Measurements from ENCODE around the gene KCNQ1OT1. TPM values are rescaled to one million over a fixed set of nuclear protein-coding genes. Genes with fewer than 3 reads are reported as not detected.

KCNQ1OT1 gene
- total and polyA plus RNA-seq, 4 donors: 0.05 to 4.9 (median 0.61) TPM

- Histone ChIP-seq H3K9me3 (ENCODE audit: control insufficient read depth in 4 of 4, low read length in 3 of 4) (peaks cover 0 to 3% (median 0%) of the 10 kb centered on the region in 4 donors), H3K27ac (ENCODE audit: low read depth in 1 of 2, low read length in 2 of 2) (no peak overlapping the region), H3K36me3 (ENCODE audit: control insufficient read depth in 4 of 4, insufficient read depth in 3 of 4, low read depth in 1 of 4, low read length in 3 of 4) (no peaks in the 10 kb centered on the region), H3K4me1 (ENCODE audit: control insufficient read depth in 4 of 4, insufficient read depth in 4 of 4, low read length in 3 of 4) (no peaks in the 10 kb centered on the region), H3K9ac (ENCODE audit: low read depth in 1 of 2, low read length in 2 of 2) (no peak overlapping the region), H3K27me3 (ENCODE audit: control insufficient read depth in 4 of 4, insufficient read depth in 4 of 4, low read length in 3 of 4) (no peaks in the 10 kb centered on the region), H3K4me3 (ENCODE audit: low read depth in 1 of 3, low read length in 3 of 3) (no peak overlapping the region)
- no peak for TF ChIP-seq NR2F2 (IDR thresholded peaks at IDR 0.05)
- TF ChIP-seq EGR1 (IDR thresholded peaks at IDR 0.05; ENCODE audit: low read depth in 2 of 2): no peak
- TF ChIP-seq TAF1 (conservative IDR thresholded peaks at IDR 0.05): no peak
- no peak for TF ChIP-seq YY1 (IDR thresholded peaks at IDR 0.05)
- no peak for TF ChIP-seq HNF4G (IDR thresholded peaks at IDR 0.05)
- TF ChIP-seq HNF4A (conservative IDR thresholded peaks at IDR 0.05): no peak
- TF ChIP-seq FOXA1 (IDR thresholded peaks at IDR 0.05): no peak
- 75% methylated on average over 11 of the region's 11 CpGs for WGBS
- DNase-seq (ENCODE audit: low spot score): no peak
These were observed 8.4 kb upstream of the KCNQ1OT1 start for GRCh38 chr11:2708151-2708581.

- no peak for DNase-seq (ENCODE audit: low spot score)
These were observed 7.9 kb upstream of the KCNQ1OT1 start for GRCh38 chr11:2707736-2708135.

GRCh38 chr11:2706321-2706720 is 6.5 kb upstream of the KCNQ1OT1 start:
- H3K9me3 ChIP-seq (ENCODE audit: control insufficient read depth in 4 of 4, low read length in 3 of 4): peaks cover 0 to 3% (median 0%) of the 10 kb centered on the region in 4 donors
- H3K4me1 ChIP-seq (ENCODE audit: control insufficient read depth in 4 of 4, insufficient read depth in 4 of 4, low read length in 3 of 4): peaks cover 0 to 3% (median 0%) of the 10 kb centered on the region in 4 donors
- no peak for DNase-seq (ENCODE audit: low spot score)
- no peak overlapping the region for H3K27ac ChIP-seq (ENCODE audit: low read depth in 1 of 2, low read length in 2 of 2)
- TF ChIP-seq JUND (IDR thresholded peaks at IDR 0.05): no peak
- TF ChIP-seq REST (IDR thresholded peaks at IDR 0.05): no peak
- no peak for TF ChIP-seq EGR1 (IDR thresholded peaks at IDR 0.05; ENCODE audit: low read depth in 2 of 2)
- TF ChIP-seq ATF3 (IDR thresholded peaks at IDR 0.05): no peak
- no peak for TF ChIP-seq HNF4G (IDR thresholded peaks at IDR 0.05)
- TF ChIP-seq NR2F2 (IDR thresholded peaks at IDR 0.05): no peak
- no peak for TF ChIP-seq ZBTB33 (IDR thresholded peaks at IDR 0.05)
- no peak for TF ChIP-seq SP1 (IDR thresholded peaks at IDR 0.05)
- TF ChIP-seq GABPA (IDR thresholded peaks at IDR 0.05 in 1 of 2, conservative IDR thresholded peaks at IDR 0.05 in 1 of 2): no peak
- no peak for TF ChIP-seq MAX (IDR thresholded peaks at IDR 0.05)
- TF ChIP-seq YY1 (IDR thresholded peaks at IDR 0.05): no peak
- TF ChIP-seq FOXA1 (IDR thresholded peaks at IDR 0.05): no peak
- TF ChIP-seq FOXA2 (IDR thresholded peaks at IDR 0.05): no peak
- H3K9ac ChIP-seq (ENCODE audit: low read depth in 1 of 2, low read length in 2 of 2): no peak overlapping the region
- no peaks in the 10 kb centered on the region for H3K36me3 ChIP-seq (ENCODE audit: control insufficient read depth in 4 of 4, insufficient read depth in 3 of 4, low read depth in 1 of 4, low read length in 3 of 4)
- no peaks in the 10 kb centered on the region for H3K27me3 ChIP-seq (ENCODE audit: control insufficient read depth in 4 of 4, insufficient read depth in 4 of 4, low read length in 3 of 4)
- 100% methylated on average over 1 of the region's 1 CpG for WGBS
- H3K4me3 ChIP-seq (ENCODE audit: low read depth in 1 of 3, low read length in 3 of 3): no peak overlapping the region

More at GRCh38 chr11:2707736-2708135, 7.9 kb upstream of the KCNQ1OT1 start:
- no peak overlapping the region for H3K4me3 ChIP-seq (ENCODE audit: low read depth in 1 of 3, low read length in 3 of 3)
- no peak overlapping the region for H3K27ac ChIP-seq (ENCODE audit: low read depth in 1 of 2, low read length in 2 of 2)
- H3K4me1 ChIP-seq (ENCODE audit: control insufficient read depth in 4 of 4, insufficient read depth in 4 of 4, low read length in 3 of 4): no peaks in the 10 kb centered on the region
- H3K36me3 ChIP-seq (ENCODE audit: control insufficient read depth in 4 of 4, insufficient read depth in 3 of 4, low read depth in 1 of 4, low read length in 3 of 4): no peaks in the 10 kb centered on the region
- WGBS: 83% methylated on average over 7 of the region's 7 CpGs
- no peak for TF ChIP-seq HNF4A (conservative IDR thresholded peaks at IDR 0.05)
- no peak for TF ChIP-seq RAD21 (IDR thresholded peaks at IDR 0.05)
- no peak for TF ChIP-seq ATF3 (IDR thresholded peaks at IDR 0.05)
- TF ChIP-seq YY1 (IDR thresholded peaks at IDR 0.05): no peak
- TF ChIP-seq GABPA (IDR thresholded peaks at IDR 0.05 in 1 of 2, conservative IDR thresholded peaks at IDR 0.05 in 1 of 2): no peak
- H3K27me3 ChIP-seq (ENCODE audit: control insufficient read depth in 4 of 4, insufficient read depth in 4 of 4, low read length in 3 of 4): no peaks in the 10 kb centered on the region
- no peak overlapping the region for H3K9ac ChIP-seq (ENCODE audit: low read depth in 1 of 2, low read length in 2 of 2)
- H3K9me3 ChIP-seq (ENCODE audit: control insufficient read depth in 4 of 4, low read length in 3 of 4): peaks cover 0 to 3% (median 0%) of the 10 kb centered on the region in 4 donors
